ENCODE measurements around the gene FAR2.
"Not testable (repeated sequence)": the region's sequence is repeated elsewhere in the genome, so short reads cannot be mapped to it uniquely, and the experiment has no call there.

Gene FAR2

GRCh38 chr12:29288031-29288430 lies 139.0 kb downstream of the FAR2 start:
- no peaks in the 10 kb centered on the region for H3K9me2 ChIP-seq (replicated peaks; ENCODE audit: insufficient read depth, low read length)
- no peaks in the 10 kb centered on the region for H4K20me1 ChIP-seq (ENCODE audit: low read depth, low read length)
- H3K9ac ChIP-seq (ENCODE audit: low read length), result no peak overlapping the region
- H3K79me2 ChIP-seq (ENCODE audit: insufficient read depth, low read length), result no peaks in the 10 kb centered on the region
- H2AFZ ChIP-seq (ENCODE audit: low read depth, low read length, severe bottlenecking), result no peak overlapping the region
- no peak overlapping the region for H3K27ac ChIP-seq (ENCODE audit: low read depth, low read length)
- H3K9me3 ChIP-seq (ENCODE audit: insufficient read depth, low read length), result no peaks in the 10 kb centered on the region
- TF ChIP-seq EZH2phosphoT487 (conservative IDR thresholded peaks at IDR 0.05; ENCODE audit: low read length) (no peak), CTCF (IDR thresholded peaks at IDR 0.05; ENCODE audit: insufficient read depth, low read length, poor library complexity, severe bottlenecking) (no peak)
- no peak overlapping the region for H3K4me2 ChIP-seq (ENCODE audit: low read depth, low read length, poor library complexity, severe bottlenecking)
- H3K27me3 ChIP-seq (ENCODE audit: low read length), result no peaks in the 10 kb centered on the region
- H3K36me3 ChIP-seq (ENCODE audit: low read length), result no peaks in the 10 kb centered on the region
- no peak overlapping the region for H3K4me3 ChIP-seq (ENCODE audit: insufficient read depth, low read length, poor library complexity, severe bottlenecking)
- no peaks in the 10 kb centered on the region for H3F3A ChIP-seq (ENCODE audit: insufficient read depth)

GRCh38 chr12:29290475-29290874 lies 141.4 kb downstream of the FAR2 start:
- H3K36me3 ChIP-seq (ENCODE audit: low read length); H3K4me3 ChIP-seq (ENCODE audit: insufficient read depth, low read length, poor library complexity, severe bottlenecking); H3K27ac ChIP-seq (ENCODE audit: low read depth, low read length); H3K9ac ChIP-seq (ENCODE audit: low read length); H3K9me3 ChIP-seq (ENCODE audit: insufficient read depth, low read length); H2AFZ ChIP-seq (ENCODE audit: low read depth, low read length, severe bottlenecking); H3K27me3 ChIP-seq (ENCODE audit: low read length); H3K4me2 ChIP-seq (ENCODE audit: low read depth, low read length, poor library complexity, severe bottlenecking); H4K20me1 ChIP-seq (ENCODE audit: low read depth, low read length); H3K9me2 ChIP-seq (replicated peaks; ENCODE audit: insufficient read depth, low read length); H3F3A ChIP-seq (ENCODE audit: insufficient read depth); H3K79me2 ChIP-seq (ENCODE audit: insufficient read depth, low read length): not testable (repeated sequence)

- H3K36me3 ChIP-seq (ENCODE audit: low read length), result no peaks in the 10 kb centered on the region
- H2AFZ ChIP-seq (ENCODE audit: low read depth, low read length, severe bottlenecking), result no peak overlapping the region
- H3F3A ChIP-seq (ENCODE audit: insufficient read depth), result no peaks in the 10 kb centered on the region
- H4K20me1 ChIP-seq (ENCODE audit: low read depth, low read length), result no peaks in the 10 kb centered on the region
- no peaks in the 10 kb centered on the region for H3K27me3 ChIP-seq (ENCODE audit: low read length)
- H3K27ac ChIP-seq (ENCODE audit: low read depth, low read length), result no peak overlapping the region
- H3K9ac ChIP-seq (ENCODE audit: low read length), result no peak overlapping the region
- H3K4me2 ChIP-seq (ENCODE audit: low read depth, low read length, poor library complexity, severe bottlenecking), result no peak overlapping the region
- no peak for TF ChIP-seq CTCF (IDR thresholded peaks at IDR 0.05; ENCODE audit: insufficient read depth, low read length, poor library complexity, severe bottlenecking)
- TF ChIP-seq EZH2phosphoT487 (conservative IDR thresholded peaks at IDR 0.05; ENCODE audit: low read length), result no peak
- H3K9me2 ChIP-seq (replicated peaks; ENCODE audit: insufficient read depth, low read length), result no peaks in the 10 kb centered on the region
- H3K4me3 ChIP-seq (ENCODE audit: insufficient read depth, low read length, poor library complexity, severe bottlenecking), result no peak overlapping the region
- no peaks in the 10 kb centered on the region for H3K79me2 ChIP-seq (ENCODE audit: insufficient read depth, low read length)
- no peaks in the 10 kb centered on the region for H3K9me3 ChIP-seq (ENCODE audit: insufficient read depth, low read length)
These were observed 142.1 kb downstream of the FAR2 start for GRCh38 chr12:29291226-29291625.

DNA sequence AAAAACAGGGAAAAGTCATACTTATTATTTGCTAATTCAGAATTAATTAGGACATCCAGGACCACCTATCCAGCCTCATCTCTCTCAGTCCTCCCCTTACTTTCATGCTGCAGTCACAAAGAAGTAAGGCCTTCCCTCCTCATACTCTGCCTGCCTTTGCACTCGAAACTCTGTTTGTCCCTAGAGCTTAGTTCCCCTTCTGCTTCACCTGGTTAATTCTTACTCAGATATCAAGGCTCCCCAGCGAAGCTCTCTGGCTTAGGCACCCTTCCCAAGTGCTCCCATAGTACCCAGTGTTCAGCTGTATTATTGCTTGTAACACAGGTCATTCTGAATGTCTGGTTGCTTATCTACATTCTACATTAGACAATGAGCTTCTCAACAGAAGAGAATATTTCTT lies 150.6 kb downstream of the FAR2 start:
- no peaks in the 10 kb centered on the region for H3K9me2 ChIP-seq (replicated peaks; ENCODE audit: insufficient read depth, low read length)
- H4K20me1 ChIP-seq (ENCODE audit: low read depth, low read length), result no peaks in the 10 kb centered on the region
- no peak overlapping the region for H3K4me2 ChIP-seq (ENCODE audit: low read depth, low read length, poor library complexity, severe bottlenecking)
- no peak overlapping the region for H3K4me3 ChIP-seq (ENCODE audit: insufficient read depth, low read length, poor library complexity, severe bottlenecking)
- H3K27me3 ChIP-seq (ENCODE audit: low read length), result no peaks in the 10 kb centered on the region
- H3K9ac ChIP-seq (ENCODE audit: low read length), result no peak overlapping the region
- H2AFZ ChIP-seq (ENCODE audit: low read depth, low read length, severe bottlenecking), result no peak overlapping the region
- no peaks in the 10 kb centered on the region for H3K36me3 ChIP-seq (ENCODE audit: low read length)
- H3F3A ChIP-seq (ENCODE audit: insufficient read depth), result no peaks in the 10 kb centered on the region
- H3K27ac ChIP-seq (ENCODE audit: low read depth, low read length), result no peak overlapping the region
- no peaks in the 10 kb centered on the region for H3K79me2 ChIP-seq (ENCODE audit: insufficient read depth, low read length)
- TF ChIP-seq CTCF (IDR thresholded peaks at IDR 0.05; ENCODE audit: insufficient read depth, low read length, poor library complexity, severe bottlenecking) (no peak), EZH2phosphoT487 (conservative IDR thresholded peaks at IDR 0.05; ENCODE audit: low read length) (no peak)
- no peaks in the 10 kb centered on the region for H3K9me3 ChIP-seq (ENCODE audit: insufficient read depth, low read length)

Measured in SU-DHL-6 (cell line).